NCI-H2196 treated with DMSO at 0.1 percent for 48 hours (cell line): ENCODE results near the gene CLGN.

Source experiments
- DNase-seq: peaks from one replicate; lab custom pipeline; 2025; ENCODE audit not compliant: unreplicated experiment; lab: John Stamatoyannopoulos, UW

The CLGN gene

GRCh38 chr4:140382732-140383131 is 44.7 kb downstream of the CLGN start:
- no peak for DNase-seq

- DNase-seq, result no peak
Measured at GRCh38 chr4:140374130-140374477, 53.3 kb downstream of the CLGN start.

- peak; percentile 86 for DNase-seq
Measured at GRCh38 chr4:140373328-140374129, 53.9 kb downstream of the CLGN start, which contains the start of gene SCOC. SCOC (plus strand) TSS chr4:140373646; CDS start chr4:140379171, 5,525 bp downstream.

GRCh38 chr4:140372751-140373327 is 54.6 kb downstream of the CLGN start:
- DNase-seq, result no peak

GRCh38 chr4:140368686-140369085 is 58.8 kb downstream of the CLGN start:
- no peak for DNase-seq

- no peak for DNase-seq
Measured at GRCh38 chr4:140367738-140368137, 59.7 kb downstream of the CLGN start.

- DNase-seq, result no peak
Measured at GRCh38 chr4:140363558-140363957, 63.9 kb downstream of the CLGN start.

- no peak for DNase-seq
Measured at GRCh38 chr4:140363051-140363450, 64.4 kb downstream of the CLGN start.

GRCh38 chr4:140361099-140361498 is 66.3 kb downstream of the CLGN start:
- DNase-seq, result no peak

- DNase-seq, result peak; percentile 21
Measured at GRCh38 chr4:140359562-140360427, 67.7 kb downstream of the CLGN start.

- DNase-seq, result no peak
Measured at GRCh38 chr4:140358281-140358680, 69.2 kb downstream of the CLGN start.

GRCh38 chr4:140357868-140358267 is 69.6 kb downstream of the CLGN start:
- DNase-seq, result no peak

- DNase-seq, result no peak
Measured at GRCh38 chr4:140355288-140355687, 72.2 kb downstream of the CLGN start.

- DNase-seq, result no peak
Measured at GRCh38 chr4:140353786-140354185, 73.7 kb downstream of the CLGN start.

GRCh38 chr4:140351093-140352075 is 76.1 kb downstream of the CLGN start:
- no peak for DNase-seq

- no peak for DNase-seq
Measured at GRCh38 chr4:140349816-140350215, 77.6 kb downstream of the CLGN start.

GRCh38 chr4:140346136-140346535 is 81.3 kb downstream of the CLGN start:
- no peak for DNase-seq

GRCh38 chr4:140344621-140345020 is 82.8 kb downstream of the CLGN start:
- DNase-seq, result no peak

GRCh38 chr4:140344101-140344500 is 83.3 kb downstream of the CLGN start:
- DNase-seq, result no peak

- DNase-seq, result no peak
Measured at GRCh38 chr4:140343303-140343702, 84.1 kb downstream of the CLGN start.

- DNase-seq, result no peak
Measured at GRCh38 chr4:140342620-140343019, 84.8 kb downstream of the CLGN start.
